Stimulated activated CD4-positive, alpha-beta T cell treated with anti-CD3 and anti-CD28 coated beads, Interleukin-15, amount 100 ng/mL, for 24 hours (primary cell): ENCODE data around the gene CWC15.
"Not testable (repeated sequence)": the region's sequence is repeated elsewhere in the genome, so short reads cannot be mapped to it uniquely, and the experiment has no call there.

Experiments used
- DNase-seq: peaks from one replicate; pipeline ENCODE4 v3.0.0-alpha.2; 2020

CWC15 gene

DNA sequence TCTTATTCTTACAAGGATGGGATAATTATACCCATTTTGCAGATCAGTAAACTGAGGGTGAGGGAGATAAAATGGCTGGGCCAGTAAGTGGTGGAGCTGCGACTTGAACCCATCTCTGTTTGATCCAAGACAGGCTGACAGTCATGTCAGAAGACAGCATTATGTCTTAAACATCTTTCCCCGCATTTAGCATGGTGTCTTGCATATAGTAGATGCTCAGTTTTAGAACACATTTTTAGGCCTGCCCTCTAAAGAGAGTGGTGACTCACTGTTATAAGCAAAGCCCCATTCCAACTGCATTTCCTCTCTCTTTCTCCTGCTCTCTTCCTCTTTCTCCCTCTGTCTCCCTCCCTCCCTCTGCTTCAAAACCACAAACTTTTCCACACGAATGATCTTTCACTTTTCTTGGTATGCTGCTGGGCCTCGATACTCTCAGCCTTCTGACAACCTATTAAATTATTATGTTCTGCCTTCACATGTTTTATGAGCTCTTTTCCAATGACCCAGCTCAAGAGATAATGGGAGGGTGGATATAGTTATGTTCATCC, 25.2 kb downstream of the CWC15 start:
- DNase-seq = no peak

DNA sequence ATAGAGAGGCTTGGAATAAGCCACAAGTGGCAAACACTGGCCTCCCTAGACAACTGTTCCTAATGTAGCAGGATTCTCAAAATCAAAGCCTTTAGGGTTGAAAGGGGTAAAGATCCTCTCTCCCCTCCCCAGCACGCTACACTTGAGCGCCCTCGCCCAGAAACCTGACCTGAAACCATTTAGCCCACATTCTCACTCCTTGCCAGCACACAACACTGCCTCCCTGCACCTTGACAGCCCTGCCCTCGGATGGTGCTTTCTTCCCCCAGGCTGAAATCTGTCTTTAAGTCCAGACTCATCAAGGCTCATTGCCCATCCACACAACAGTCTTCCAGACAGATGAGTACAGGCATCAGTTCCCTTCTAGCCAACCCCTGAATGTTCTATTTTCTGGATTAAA, 26.5 kb downstream of the CWC15 start:
- DNase-seq = no peak

DNA sequence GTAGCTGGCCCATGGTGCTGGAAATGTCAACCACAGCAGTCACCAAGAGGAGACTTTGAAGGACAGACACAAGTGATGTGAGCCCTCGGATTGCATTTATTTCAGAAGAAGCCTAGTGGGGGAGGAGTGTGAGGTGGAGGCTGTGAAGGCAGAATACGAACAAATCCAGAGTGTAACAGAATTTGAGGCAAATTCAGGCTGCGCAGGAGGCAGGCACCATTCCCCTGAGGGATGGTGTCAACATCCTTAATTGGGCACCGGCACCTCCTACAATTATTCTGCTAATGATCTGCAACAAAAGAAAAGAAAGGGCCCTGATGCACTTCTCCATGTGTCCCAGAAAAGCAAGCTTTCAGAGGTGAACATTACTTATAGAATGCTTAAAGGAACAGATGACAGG, 32.2 kb downstream of the CWC15 start:
- DNase-seq = no peak

DNA sequence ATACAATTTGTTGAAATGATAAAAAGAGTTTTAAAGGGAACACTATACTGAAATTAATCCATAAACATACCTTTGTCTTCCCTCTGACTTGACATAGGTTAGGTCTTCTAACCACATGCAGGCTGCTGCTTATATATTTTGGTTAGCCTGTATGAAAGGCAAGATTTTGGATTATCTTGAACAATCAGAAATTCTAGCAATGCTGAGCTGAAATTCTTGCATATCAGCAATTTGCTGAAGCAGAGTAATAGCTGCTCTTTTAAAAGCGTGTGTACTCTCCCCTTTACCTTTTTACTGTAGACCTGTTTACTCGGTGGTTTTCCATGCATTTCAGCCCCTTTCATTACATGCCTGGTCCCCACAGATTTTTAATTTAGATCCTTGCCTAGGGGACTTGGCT, 34.0 kb downstream of the CWC15 start:
- DNase-seq = no peak

DNA sequence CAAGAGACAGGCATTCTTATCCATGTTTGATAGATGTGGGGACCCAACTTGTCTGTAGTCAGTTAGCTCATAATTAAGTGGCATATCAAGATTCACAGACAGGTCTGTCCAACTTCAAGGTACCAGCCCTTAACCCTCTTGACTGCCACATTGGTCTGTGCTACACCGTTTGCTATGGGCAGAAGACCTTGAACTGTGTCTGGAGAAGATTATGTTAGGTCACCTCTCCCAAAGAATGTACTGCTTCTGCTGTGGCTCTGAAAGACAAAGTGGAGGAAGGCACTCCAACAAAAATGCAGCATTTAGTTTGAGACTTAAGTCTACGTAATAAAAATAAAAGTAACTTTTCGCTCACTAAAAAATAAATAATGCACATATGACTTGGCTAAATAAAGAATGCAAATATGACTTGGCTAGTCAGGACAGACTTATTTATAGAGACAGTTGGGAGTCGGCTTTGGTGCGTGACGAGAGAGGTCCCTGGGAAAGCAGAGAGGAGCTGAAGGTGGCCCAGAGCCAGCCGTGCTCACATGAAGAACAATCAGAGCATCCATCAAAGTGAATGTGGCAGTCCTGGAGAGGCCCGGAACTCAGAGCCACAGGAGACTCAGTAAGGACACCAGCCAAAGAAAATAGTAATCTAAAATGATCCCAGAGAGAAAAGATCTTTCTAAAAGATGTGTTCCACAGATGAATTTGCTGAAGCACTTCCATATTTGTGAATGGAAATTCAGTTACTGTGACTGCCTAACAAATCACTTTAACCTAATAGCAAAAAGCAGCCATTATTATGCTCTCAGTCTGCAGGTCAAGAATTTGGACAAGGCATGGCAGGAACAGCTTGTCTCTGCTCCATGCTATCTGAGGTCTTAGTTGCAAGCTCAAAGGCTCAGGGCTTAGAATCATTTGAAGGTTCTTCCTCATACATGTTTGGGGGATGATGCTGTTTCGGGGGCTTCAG, 35.0 kb downstream of the CWC15 start:
- DNase-seq = no peak

DNA sequence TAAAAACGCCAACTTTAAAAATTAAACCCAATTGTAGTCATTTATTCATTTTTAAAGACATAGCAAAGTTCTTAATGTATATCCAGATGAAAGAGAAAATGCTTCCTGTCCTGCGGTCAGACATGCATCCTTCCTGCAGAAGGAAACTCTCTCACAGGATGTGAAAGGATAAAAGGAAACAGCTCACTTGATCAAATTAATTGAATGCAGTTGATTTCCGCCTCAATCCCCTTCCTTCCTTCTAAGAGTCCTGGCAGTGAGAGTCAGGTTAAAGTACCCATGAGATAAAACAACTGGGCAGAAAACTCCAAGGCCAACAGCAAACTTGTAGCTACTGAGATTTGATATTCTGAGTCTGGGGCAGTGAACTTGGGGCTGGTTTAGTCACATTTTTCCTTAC, 38.5 kb downstream of the CWC15 start:
- no peak for DNase-seq

DNA sequence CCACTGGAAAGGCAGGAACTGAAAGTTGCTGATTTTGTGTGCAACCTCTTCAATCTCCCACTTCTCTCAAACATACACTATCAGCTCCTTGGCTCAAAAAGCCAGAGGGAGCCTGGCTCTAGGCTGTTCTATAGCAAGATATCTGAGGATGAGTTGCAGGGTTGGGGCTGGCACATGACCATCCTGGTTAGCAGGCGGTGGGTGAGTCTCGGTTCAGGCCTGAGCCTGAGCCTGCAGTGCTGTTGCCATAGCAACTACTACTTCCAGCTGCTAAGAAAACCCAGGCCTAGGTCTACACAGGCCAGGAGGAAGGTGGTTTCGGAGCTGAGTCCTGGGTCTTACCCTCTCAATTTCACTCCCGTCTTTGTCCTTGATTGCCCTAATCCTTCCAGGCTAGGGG, 39.0 kb downstream of the CWC15 start:
- DNase-seq = peak; percentile 26

DNA sequence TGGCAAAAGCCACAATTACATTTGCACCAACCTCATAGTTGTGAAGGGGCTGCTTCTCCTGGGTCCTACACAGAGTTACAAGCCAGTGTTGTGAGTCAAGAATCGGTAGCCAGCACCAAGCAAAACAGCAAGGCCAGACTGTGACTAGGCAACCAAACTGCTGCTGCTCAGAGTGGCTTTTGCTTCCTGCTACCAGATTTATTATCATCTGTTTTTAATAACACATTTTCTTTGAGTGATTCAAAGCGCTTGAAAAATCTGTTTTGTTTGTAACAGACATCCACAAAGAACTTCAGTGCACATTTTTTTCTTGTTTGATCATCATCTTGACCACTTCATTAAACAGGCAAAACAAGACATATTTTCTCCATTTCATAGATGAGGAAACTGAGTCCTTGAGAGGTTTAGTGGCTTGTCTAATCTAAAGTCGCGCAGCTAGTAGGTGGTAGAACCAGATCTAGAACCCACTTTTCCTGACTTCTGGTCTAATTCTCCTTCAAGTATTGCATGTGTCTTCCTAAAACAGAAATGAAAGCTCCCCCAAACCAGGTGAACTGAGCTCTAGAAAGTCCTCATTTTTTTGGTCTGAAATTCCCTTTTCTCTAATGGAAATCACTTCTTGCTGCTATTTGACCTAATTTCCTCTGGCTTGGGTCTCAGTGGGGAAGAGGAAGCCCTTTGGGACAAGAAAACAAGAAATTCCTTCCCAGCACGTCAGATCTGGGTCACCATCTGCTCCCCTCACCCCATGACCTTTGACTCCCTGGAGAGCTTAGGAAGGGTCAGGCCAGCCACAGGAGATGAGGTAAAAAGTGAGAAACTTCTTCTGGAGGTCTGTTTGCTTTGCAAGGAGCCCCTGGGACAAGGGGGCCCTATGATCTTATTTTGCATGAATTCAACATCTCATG, 39.9 kb downstream of the CWC15 start:
- no peak for DNase-seq

DNA sequence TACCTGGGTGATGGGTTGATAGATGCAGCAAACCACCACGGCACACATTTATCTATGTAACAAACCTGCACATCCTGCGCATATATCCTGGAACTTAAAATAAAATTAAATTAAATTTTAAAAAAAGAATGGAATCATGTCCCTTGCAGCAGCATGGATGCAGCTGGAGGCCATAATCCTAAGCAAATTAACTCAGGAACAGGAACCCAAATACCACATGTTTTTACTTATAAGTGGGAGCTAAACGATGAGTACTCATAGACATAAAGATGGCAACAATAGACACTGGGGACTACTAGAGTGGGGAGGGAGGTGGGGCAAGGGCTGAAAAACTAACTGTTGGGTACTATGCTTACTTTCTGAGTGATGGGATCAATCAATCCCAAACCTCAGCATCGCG, 40.9 kb downstream of the CWC15 start:
- DNase-seq = no peak

DNA sequence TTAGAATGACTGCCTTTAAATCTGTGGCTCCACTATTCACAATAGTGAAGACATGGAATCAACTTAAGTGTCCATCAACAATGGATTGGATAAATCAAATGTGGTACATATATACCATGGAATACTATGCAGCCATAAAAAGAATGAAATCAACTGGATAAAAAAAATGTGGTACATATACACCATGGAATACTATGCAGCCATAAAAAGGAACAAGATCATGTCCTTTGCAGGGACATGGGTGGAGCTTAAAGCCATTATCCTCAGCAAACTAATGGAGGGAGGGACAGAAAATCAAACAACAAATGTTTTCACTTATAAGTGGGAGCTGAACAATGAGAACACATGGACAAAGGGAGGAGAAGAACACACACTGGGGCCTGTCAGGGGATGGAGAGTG, 41.3 kb downstream of the CWC15 start:
- DNase-seq = not testable (repeated sequence)

DNA sequence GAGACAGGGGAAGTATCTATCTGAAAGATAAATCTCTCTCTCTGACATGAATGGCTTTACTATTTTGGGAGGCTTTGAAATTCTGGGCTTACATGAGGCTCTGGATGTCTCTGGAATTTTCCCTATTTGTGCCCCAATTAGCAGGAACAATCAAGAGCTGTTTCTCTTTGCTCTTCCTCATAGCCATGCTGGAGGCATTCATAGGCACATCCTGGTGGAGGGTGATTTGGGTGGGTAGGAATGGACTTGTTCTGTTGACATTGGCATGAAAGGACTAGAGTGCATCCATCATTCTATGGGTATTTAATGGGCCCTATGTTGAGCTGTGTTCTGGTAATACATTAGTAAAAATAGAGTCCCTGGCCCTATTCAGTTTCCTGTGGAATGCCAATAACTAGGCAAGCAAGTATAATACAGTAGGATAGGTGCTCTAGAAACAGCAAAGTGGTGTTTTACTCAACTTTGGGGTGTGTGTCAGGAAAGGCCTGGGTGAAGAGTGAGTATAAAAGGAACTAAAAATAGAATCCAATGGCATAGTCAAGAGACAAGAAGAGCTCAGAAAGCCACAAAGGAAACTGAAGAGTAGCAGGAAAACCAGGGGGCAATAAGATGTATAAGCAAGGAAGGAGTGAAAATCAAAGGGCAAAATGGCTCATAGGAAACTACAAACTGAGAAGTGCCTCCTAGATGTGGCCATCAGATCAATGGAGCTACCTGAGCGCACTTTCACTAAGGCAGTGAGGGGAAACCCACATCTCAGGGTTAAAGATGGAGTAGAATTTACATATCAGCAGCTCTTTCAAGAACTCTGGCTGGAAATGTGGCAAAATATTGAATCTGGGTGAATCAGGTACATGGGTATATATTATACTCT, 45.0 kb downstream of the CWC15 start:
- no peak for DNase-seq

DNA sequence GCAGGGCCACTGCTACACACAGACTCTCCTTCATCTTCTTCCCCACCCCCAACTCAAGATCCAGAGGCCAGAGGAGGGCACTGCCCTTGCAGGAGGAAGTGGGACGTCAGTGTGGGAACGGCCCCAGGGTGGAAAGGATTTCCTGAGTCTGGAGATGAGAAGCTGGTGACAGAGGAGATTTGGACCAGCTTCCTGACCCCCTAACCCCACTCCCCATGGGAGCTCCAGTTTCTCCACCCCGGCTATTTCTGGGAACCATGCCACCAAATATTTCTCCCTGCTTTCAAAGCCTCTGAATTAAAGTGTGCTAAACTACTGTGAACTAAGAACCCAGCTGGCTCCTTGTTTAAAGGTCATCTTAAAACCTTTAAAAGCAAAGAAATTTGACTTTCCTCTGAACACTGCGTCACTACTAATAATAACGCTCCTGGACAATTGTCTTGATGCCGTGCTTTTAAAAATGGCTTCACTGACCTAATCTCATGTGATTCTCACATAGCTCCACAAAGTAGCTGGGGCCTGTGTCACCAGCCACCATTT, 46.6 kb downstream of the CWC15 start:
- DNase-seq = no peak

DNA sequence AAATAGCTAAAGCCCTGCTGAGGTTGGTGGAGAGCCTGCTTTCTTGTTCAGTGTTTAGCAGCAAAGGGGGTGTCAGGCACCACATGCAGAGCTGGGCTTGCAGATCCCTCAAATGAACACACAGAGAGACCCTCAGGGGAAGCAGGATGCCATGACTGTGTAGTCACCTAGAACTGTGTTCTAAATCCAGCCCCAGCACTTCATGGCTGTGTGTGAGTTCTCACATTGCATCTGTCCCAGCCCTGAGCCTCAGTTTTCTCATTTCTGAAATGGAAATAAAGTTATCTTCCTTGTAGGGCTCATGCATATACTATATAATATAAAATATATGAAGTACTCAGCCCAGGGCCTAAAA, 47.1 kb downstream of the CWC15 start:
- no peak for DNase-seq

DNA sequence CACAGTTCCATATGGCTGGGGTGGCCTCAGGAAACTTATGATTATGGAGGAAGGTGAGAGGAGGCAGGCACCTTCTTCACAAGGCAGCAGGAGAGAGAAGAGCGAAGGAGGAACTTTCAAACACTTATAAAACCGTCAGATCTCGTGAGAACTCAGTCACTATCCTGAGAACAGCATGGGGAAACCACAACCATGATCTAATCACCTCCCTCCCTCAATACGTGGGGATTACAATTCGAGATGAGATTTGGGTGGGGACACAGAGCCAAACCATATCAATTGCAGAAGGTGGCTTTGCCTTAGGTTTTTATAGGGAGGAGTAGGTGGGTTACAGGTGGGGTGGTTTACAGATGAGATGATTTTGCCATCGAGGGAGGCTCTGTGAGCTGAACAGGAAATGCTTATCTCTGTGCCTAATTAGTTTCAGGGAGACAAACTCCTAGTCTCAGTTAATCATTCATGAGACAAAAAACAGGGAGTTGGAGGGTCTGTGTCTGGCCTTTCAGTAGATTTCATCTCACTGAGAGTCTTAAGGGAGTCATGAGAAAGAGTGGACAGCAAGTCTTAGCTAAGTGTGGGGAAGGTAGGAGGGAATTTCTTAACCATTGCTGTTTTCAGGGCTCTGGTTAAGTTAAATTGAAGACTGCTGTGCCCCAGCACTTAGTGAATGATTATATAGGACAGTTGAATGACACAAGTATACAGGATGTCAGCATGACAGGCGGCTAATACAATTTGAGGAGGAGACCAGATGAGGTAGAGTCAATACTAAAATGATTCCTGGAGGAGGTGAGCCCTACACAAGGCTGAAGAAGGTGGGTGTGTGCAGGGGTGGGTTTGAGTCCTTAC, 47.7 kb downstream of the CWC15 start:
- no peak for DNase-seq

DNA sequence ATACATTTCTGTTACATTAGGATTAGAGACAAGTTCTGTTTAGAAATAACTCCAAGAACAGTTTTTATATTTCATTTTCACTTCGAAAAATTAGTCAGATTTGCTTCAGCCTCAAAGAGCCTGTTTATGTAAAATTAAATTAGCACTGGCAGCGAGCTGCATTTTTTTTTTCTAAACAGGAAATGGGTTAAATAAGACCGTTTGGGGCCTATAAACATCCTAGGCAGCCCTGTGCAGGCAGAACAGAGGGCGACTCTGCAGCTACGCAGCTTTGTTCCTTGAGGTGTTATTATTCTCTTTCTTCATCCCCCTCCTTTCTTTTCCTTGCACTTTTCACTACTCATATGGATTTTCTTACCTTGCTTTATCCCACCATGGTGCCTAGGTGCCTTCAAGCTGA, 48.7 kb downstream of the CWC15 start:
- DNase-seq = no peak

DNA sequence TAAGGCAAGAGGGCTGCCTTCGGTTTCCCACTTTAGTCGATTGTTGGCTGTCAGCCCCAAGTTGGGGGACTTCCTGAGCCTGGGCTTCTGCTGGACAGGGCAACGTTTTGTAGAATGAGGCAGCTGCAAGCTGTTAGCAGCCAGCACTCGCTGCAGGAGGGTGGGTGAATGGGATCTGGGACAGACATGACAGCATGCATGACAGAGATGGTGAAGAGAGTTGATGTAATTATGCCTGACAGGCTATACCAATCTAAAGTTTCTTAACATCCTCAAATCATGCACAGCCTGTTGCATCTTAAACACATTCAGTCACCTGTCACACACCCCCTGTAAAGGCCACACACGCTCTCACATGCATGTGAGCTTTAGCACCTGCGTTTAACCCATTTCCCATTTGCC, 49.2 kb downstream of the CWC15 start:
- DNase-seq = no peak

DNA sequence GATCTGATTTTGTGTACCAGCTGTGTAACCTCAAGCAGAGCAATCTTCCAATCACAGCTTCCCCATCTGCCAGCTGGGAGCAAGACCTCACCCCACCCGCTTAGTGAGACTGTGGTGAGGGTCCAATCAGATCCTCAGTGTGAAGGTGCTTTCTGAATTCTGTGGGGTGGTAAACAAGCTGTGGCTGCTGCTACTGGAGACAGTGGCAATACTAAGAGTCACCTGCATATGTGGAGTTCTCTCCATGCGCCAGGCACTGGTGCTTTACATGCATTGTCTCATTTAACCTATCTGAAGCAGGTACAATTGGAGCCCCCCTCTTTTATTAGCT, 50.4 kb downstream of the CWC15 start:
- no peak for DNase-seq

DNA sequence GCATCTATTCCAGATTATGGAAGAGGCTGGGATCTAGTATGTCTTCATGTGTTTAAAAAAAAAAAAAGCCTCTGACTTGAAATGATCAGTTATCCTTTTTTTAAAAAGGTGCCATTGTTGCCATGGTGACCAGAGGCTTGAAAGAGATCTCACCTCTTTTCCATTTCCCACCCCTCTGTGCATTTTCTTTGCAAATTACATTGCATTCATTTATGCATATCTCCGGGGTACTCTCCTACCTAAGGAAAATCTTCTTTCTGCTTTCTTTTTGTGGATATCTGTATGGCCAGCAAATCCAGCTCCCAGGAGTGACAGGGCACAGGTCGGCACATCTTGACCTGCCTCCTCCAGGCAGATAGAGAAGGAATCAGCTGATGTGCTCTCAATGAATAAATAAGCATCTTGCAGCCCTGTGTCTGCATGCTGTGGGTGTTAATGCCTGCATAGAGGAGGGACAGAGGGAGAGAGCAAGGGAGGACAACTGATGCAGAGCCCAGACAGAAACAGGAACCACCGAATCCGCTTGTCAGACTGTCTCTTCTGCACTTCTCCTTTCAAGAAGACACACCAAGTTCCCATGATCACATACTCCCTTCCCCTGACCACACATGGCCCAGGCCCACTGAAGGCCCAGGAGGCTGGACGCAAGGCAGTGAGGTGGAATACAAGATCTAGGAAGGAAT, 50.9 kb downstream of the CWC15 start:
- no peak for DNase-seq

DNA sequence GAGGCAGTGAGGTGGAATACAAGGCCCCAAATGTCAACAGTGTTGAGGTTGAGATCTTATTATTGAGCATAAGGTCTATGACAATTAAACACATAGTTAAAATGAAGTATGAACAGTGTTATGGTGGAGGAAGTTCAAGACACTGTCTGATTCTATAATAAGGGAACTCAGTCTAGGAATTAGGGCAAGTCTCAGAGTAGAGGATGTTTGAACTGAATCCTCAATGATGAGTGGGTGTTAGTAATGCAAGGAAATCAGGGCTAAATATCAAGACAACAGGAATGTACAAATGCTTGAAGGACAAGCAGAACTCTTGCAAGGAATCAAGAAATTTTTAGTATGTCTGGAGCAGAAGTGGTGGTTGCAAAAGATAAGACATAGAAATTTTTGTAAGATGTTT, 53.0 kb downstream of the CWC15 start:
- DNase-seq = no peak

DNA sequence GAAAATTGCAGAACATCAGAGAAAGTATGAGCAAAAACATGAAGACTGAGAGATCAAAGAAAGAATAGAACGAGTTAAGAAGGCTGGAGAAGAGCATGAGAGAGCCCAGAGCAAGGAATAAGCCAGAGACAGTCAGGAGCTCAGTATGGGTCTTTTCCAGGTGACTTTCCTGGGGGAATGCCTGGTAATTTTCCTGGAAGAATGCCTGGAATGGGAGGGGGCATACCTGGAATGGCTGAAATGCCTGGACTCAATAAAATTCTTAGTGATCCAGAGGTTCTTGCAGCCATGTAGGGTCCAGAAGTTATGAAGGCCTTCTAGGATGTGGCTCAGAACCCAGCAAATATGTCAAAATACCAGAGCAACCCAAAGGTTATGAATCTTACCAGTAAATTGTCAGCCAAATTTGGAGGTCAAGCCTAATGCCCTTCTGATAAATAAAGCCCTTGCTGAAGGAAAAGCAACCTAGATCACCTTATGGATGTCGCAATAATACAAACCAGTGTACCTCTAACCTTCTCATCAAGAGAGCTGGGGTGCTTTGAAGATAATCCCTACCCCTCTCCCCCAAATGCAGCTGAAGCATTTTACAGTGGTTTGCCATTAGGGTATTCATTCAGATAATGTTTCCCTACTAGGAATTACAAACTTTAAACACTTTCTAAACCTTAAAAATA, 59.5 kb downstream of the CWC15 start:
- DNase-seq = not testable (repeated sequence)
